GM12878 (cell line): Measurements from ENCODE around the gene KCNN3.

Experiments used
- POLR2A ChIP-seq: IDR thresholded peaks from 2 replicates; pipeline ENCODE4 v1.6.1; 2011; ENCODE audit warnings: low read depth, mild to moderate bottlenecking, low read length
- TF ChIP-seq, protein P1 (sequence below): IDR thresholded peaks from 2 replicates; pipeline ENCODE4 v1.6.1; 2012; ENCODE audit warnings: low read depth, low read length, improper control_type of control experiment

DNA sequence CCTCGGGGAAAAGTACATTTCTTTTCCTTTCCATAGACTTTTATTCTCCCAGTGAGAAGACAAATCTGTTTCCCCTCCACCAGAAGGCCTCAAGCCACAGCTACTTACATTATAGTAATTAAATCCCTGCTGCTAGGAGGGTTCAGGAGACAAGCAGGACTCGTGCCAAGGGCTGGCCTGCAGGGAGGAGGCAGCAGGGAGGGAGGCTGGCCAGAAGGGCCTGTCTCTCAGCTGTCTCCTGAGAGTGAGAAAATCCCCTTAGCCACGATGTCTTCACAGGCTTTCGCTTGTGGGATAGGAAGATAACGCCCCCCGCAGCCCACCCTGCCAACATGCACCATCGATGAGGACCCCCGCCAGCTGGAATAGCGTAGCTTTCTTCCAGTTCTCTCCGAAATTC, 14.0 kb downstream of the KCNN3 start:
- TF ChIP-seq POLR2A, result no peak
- TF ChIP-seq, protein P1, sequence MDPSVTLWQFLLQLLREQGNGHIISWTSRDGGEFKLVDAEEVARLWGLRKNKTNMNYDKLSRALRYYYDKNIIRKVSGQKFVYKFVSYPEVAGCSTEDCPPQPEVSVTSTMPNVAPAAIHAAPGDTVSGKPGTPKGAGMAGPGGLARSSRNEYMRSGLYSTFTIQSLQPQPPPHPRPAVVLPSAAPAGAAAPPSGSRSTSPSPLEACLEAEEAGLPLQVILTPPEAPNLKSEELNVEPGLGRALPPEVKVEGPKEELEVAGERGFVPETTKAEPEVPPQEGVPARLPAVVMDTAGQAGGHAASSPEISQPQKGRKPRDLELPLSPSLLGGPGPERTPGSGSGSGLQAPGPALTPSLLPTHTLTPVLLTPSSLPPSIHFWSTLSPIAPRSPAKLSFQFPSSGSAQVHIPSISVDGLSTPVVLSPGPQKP, result no peak
